Karpas-422 (cell line): ENCODE measurements around the gene MAFB. TPM values are rescaled to one million over a fixed set of nuclear protein-coding genes. Genes with fewer than 3 reads are reported as not detected.

Experiments used
- DNase-seq: peaks from one replicate; pipeline ENCODE4 v3.0.0-alpha.2; 2015
- H2AFZ ChIP-seq: fragments of 200-600 bp; sonication (generic); 2 replicates; pipeline ENCODE4 v1.6.1; 2014; ENCODE audit warnings: antibody characterized with exemption, low read length, mixed read lengths
- H3K27ac ChIP-seq: fragments of 200-600 bp; sonication (generic); 2 replicates; pipeline ENCODE4 v1.5.1; 2014; ENCODE audit warnings: mild to moderate bottlenecking, low read length, moderate library complexity
- H3K27me3 ChIP-seq: fragments of 200-600 bp; sonication (generic); 2 replicates; pipeline ENCODE4 v1.6.1; 2014; ENCODE audit warnings: low read length, mixed read lengths
- H3K36me3 ChIP-seq: fragments of 200-600 bp; sonication (generic); 2 replicates; pipeline ENCODE4 v1.6.1; 2014; ENCODE audit warnings: low read length, mixed read lengths; ENCODE audit not compliant: insufficient read depth
- H3K4me1 ChIP-seq: fragments of 200-600 bp; sonication (generic); 2 replicates; pipeline ENCODE4 v1.6.1; 2014; ENCODE audit warnings: mild to moderate bottlenecking, low read length, mixed read lengths
- H3K4me2 ChIP-seq: fragments of 200-600 bp; sonication (generic); 2 replicates; pipeline ENCODE4 v1.6.1; 2014; ENCODE audit warnings: low read length, low read depth, mild to moderate bottlenecking; ENCODE audit not compliant: poor library complexity, severe bottlenecking
- H3K4me3 ChIP-seq: fragments of 200-600 bp; sonication (generic); 2 replicates; pipeline ENCODE4 v1.5.1; 2014; ENCODE audit warnings: mild to moderate bottlenecking, antibody characterized with exemption, low read length, mixed read lengths
- H3K79me2 ChIP-seq: fragments of 200-600 bp; sonication (generic); 2 replicates; pipeline ENCODE4 v1.6.1; 2014; ENCODE audit warnings: mild to moderate bottlenecking, low read length, mixed read lengths
- H3K9ac ChIP-seq: fragments of 200-600 bp; sonication (generic); 2 replicates; pipeline ENCODE4 v1.6.0; 2014; ENCODE audit warnings: low read length
- H3K9me2 ChIP-seq: fragments of 200-600 bp; sonication (generic), shearing (Covaris generic); replicated peaks from 2 replicates; pipeline ENCODE4 v1.6.0; 2014; ENCODE audit warnings: mild to moderate bottlenecking, low read length, moderate library complexity; ENCODE audit not compliant: insufficient read depth
- H3K9me3 ChIP-seq: fragments of 300-700, 200-600 bp; sonication (generic); 2 replicates; pipeline ENCODE4 v1.6.1; 2014; ENCODE audit warnings: low read length, mixed read lengths
- H4K20me1 ChIP-seq: fragments of 200-600 bp; sonication (generic); 2 replicates; pipeline ENCODE4 v1.6.1; 2014; ENCODE audit warnings: mild to moderate bottlenecking, antibody characterized with exemption, low read length, low read depth; ENCODE audit not compliant: insufficient read depth
- total RNA-seq: library from RNA; depleted of rRNA; stranded (reverse); fragments of >200 nt; shearing (Covaris generic); gene quantifications from 2 replicates; pipeline ENCODE4 v1.2.3, GENCODE V29; 2014; ENCODE audit warnings: low replicate concordance

The MAFB gene
- total RNA-seq, 1 experiment from 2014 or later = not detected

DNA sequence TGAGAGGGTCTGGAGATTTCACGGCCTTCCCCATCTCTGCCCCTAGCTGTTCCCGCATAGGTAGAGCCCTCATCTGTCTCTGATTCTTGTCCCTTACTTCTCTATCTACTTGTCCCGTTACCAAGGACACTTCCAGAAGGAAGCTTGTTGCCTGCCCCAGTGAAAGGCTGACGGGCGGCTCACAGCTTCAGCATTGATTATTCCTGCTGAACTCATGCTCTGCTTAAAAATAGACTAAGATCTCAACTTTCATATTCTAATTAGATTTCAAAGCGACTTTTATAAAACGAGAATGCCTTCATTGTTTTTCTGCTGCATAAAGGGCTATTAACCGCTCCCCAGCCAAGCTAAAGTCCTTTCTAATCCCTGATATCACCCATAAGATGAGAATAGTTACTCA is 31.1 kb upstream of the MAFB start:
- no peak overlapping the region for H3K4me3 ChIP-seq
- H3K27me3 ChIP-seq = no peaks in the 10 kb centered on the region
- H3K9me2 ChIP-seq = no peaks in the 10 kb centered on the region
- H3K4me2 ChIP-seq = no peak overlapping the region
- no peaks in the 10 kb centered on the region for H3K4me1 ChIP-seq
- H3K27ac ChIP-seq = no peak overlapping the region
- no peak overlapping the region for H2AFZ ChIP-seq
- no peaks in the 10 kb centered on the region for H3K36me3 ChIP-seq
- H4K20me1 ChIP-seq = no peaks in the 10 kb centered on the region
- H3K9ac ChIP-seq = no peak overlapping the region
- DNase-seq = no peak
- no peaks in the 10 kb centered on the region for H3K9me3 ChIP-seq
- H3K79me2 ChIP-seq = no peaks in the 10 kb centered on the region

DNA sequence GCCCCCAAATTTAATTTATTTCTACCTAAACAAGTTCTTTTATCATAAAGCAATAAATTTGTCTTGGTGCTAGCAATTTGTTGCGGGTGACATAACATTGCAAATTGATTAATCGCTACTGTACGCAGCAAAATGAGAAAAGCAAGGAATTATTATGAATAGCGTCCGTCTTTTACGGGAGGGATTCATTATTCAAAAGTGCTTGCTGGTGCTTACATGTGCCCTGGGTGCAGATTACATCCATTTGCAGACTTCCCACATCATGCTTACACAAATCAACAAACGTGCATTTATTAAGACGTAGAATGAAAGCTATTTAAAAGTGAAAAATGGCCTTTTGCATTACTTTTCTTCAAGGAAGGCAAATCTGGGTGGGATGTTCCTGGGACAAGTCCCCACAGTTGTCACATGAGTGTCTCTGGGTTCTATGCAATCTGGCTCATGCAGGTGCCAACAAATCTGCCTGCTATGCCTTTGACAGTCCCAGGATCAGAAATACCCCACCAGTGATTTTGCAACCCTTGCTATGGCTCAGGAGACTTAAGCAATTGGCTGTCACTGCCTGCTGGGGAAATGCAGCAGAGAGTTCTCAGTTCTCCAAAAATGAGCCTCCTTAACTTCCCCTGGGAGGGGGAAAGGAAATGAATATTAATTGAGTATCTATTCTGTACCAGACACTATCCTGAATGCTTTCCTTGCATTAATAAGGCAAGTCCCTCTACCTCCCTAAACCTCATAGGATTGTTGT is 30.1 kb upstream of the MAFB start:
- Histone ChIP-seq H3K9ac (no peak overlapping the region), H3K4me3 (no peak overlapping the region), H2AFZ (no peak overlapping the region), H3K9me3 (no peaks in the 10 kb centered on the region), H4K20me1 (no peaks in the 10 kb centered on the region), H3K27me3 (no peaks in the 10 kb centered on the region), H3K4me1 (no peaks in the 10 kb centered on the region), H3K79me2 (no peaks in the 10 kb centered on the region), H3K9me2 (no peaks in the 10 kb centered on the region), H3K27ac (no peak overlapping the region), H3K36me3 (no peaks in the 10 kb centered on the region), H3K4me2 (no peak overlapping the region)
- DNase-seq = no peak

DNA sequence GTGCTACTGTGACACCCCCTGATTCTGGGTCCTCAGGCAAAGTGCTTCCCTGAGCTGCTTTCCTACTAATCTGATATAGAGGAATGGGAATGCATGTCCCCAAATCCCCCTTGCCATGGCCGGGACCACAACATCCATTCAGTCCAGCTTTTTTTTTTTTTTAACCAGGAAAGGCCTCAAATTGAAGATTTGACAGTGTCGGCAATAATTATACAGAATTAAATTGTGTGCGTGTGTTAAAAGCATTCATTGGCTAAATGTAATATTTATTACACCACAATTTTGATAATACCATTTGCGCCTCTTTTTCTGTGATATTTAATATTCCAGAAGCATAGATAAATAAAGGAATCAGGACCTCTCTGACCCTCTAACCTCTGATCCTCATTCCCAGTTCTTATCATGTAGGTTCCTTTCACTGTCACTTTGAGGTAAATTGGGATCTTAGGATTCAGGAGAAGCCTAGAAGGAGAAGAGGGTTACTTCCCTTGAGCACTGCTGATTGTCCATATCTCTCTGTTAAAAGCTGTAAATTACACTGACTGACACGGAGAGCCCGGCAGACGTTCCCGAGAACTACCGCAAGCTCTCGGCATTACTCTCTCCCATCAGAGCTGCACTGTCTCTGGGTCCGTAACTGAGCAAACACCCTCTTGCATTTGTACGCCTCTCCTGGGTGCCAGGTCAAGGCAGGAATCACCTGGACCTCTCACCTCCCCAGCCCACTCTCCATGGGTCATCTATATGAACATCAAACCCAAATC is 29.4 kb upstream of the MAFB start:
- no peak overlapping the region for H2AFZ ChIP-seq

DNA sequence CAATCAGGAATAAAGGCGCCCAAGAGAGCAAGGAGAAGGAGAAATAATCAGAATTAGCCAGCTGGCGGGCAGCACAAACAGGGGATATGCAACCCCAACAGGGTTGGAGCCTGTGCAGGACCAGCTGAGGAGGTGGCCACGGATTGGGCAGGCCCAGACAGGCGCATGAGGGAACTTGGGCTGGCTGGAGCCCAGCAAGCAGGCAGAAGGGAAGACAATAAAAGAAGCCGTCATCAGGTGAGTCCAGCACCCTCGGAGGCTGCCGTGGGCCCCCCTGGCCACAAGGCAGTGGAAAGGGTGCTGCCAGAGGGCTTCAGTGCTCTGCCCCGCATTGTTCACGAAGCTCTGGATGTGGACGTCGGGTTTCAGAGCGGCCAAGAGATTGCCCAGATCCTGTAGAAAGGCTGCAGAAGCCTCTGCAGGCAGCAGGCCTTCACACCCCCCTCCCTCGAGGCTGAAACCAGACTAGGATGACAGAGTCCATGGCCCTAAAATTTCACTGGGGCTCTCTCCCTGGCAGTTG is 28.4 kb upstream of the MAFB start:
- Histone ChIP-seq H4K20me1 (no peaks in the 10 kb centered on the region), H3K27me3 (no peaks in the 10 kb centered on the region), H2AFZ (no peak overlapping the region), H3K4me1 (no peaks in the 10 kb centered on the region), H3K4me2 (no peak overlapping the region), H3K27ac (no peak overlapping the region), H3K36me3 (no peaks in the 10 kb centered on the region), H3K9me3 (no peaks in the 10 kb centered on the region), H3K9me2 (no peaks in the 10 kb centered on the region), H3K79me2 (no peaks in the 10 kb centered on the region), H3K4me3 (no peak overlapping the region), H3K9ac (no peak overlapping the region)
- no peak for DNase-seq

More for the DNA sequence above, 29.4 kb upstream of the MAFB start:
- Histone ChIP-seq H3K9me2 (no peaks in the 10 kb centered on the region), H3K9me3 (no peaks in the 10 kb centered on the region), H3K36me3 (no peaks in the 10 kb centered on the region), H3K9ac (no peak overlapping the region), H3K27me3 (no peaks in the 10 kb centered on the region), H3K4me3 (no peak overlapping the region), H3K4me1 (no peaks in the 10 kb centered on the region), H4K20me1 (no peaks in the 10 kb centered on the region), H3K79me2 (no peaks in the 10 kb centered on the region), H3K27ac (no peak overlapping the region), H3K4me2 (no peak overlapping the region)
- no peak for DNase-seq

DNA sequence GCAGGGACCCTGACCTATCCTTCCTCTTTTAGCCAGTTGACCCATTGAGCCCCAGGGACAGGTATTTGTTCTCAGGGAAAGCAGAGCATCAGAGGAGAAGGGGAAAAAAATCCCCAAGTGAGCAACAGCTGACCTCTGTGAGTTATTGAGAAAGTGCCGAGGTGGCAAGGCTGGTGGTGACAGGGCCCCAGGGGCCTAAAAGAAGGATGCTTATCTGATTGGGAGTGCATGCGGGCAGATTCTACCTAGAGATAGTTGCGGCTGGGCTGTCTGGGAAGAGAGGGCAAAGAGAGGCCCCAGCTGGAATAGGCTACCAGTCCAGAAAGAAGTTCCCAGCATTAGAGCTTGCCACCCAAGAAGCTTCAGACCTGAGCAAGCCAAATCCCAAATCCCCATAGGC is 26.5 kb upstream of the MAFB start:
- Histone ChIP-seq H3K36me3 (no peaks in the 10 kb centered on the region), H3K9me3 (no peaks in the 10 kb centered on the region), H3K27me3 (no peaks in the 10 kb centered on the region), H3K4me1 (no peaks in the 10 kb centered on the region), H3K27ac (no peak overlapping the region), H3K9ac (no peak overlapping the region), H2AFZ (no peak overlapping the region), H3K4me3 (no peak overlapping the region), H3K9me2 (no peaks in the 10 kb centered on the region), H3K4me2 (no peak overlapping the region), H3K79me2 (no peaks in the 10 kb centered on the region), H4K20me1 (no peaks in the 10 kb centered on the region)
- DNase-seq = no peak

DNA sequence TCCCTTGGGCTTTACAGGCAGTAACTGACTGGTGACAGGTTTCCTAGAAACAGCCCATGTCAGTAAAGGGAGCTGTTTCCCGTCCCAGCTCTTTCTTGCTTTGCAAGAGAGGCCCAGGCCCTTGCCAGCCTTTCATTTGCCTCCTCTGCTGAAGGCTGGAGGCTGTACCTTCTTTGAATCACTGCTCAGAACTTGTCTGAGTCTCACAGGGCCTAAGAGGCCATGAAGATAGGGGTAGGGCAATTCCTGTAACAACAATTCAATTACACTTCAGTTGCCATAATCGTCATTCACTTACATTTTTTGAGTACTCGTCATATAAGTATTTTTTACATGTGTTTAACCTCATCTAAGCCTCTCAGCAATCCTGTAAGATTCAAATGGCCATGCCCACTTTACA is 25.9 kb upstream of the MAFB start:
- no peak overlapping the region for H2AFZ ChIP-seq
- H3K9me3 ChIP-seq = no peaks in the 10 kb centered on the region
- no peaks in the 10 kb centered on the region for H3K79me2 ChIP-seq
- no peak overlapping the region for H3K9ac ChIP-seq
- no peaks in the 10 kb centered on the region for H3K36me3 ChIP-seq
- H3K4me3 ChIP-seq = no peak overlapping the region
- H4K20me1 ChIP-seq = no peaks in the 10 kb centered on the region
- no peak overlapping the region for H3K4me2 ChIP-seq
- DNase-seq = no peak
- no peaks in the 10 kb centered on the region for H3K9me2 ChIP-seq
- H3K4me1 ChIP-seq = no peaks in the 10 kb centered on the region
- H3K27me3 ChIP-seq = no peaks in the 10 kb centered on the region
- no peak overlapping the region for H3K27ac ChIP-seq

DNA sequence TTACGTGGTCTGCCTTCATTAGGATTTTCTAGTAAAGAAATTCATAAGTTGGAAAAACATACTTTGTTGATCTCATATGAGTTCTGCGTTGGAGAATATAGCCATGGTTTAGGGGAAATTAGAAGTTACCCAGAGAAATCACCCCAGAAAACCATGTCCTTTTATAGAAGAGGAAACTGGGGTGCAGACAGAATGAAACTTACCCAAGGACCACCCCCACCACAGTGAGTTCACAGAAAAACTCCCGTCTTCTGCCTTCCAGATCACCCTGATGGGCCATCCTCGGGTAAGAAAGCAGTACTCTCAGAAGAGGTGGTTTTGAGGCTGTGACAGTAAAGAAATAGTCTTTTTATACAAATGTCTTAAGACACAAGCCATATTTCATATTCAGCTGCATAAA is 25.1 kb upstream of the MAFB start:
- Histone ChIP-seq H3K9ac (no peak overlapping the region), H3K4me3 (no peak overlapping the region), H3K27ac (no peak overlapping the region), H3K9me2 (no peaks in the 10 kb centered on the region), H4K20me1 (no peaks in the 10 kb centered on the region), H3K79me2 (no peaks in the 10 kb centered on the region), H2AFZ (no peak overlapping the region), H3K4me2 (no peak overlapping the region), H3K4me1 (no peaks in the 10 kb centered on the region), H3K9me3 (no peaks in the 10 kb centered on the region), H3K27me3 (no peaks in the 10 kb centered on the region), H3K36me3 (no peaks in the 10 kb centered on the region)
- DNase-seq = no peak

DNA sequence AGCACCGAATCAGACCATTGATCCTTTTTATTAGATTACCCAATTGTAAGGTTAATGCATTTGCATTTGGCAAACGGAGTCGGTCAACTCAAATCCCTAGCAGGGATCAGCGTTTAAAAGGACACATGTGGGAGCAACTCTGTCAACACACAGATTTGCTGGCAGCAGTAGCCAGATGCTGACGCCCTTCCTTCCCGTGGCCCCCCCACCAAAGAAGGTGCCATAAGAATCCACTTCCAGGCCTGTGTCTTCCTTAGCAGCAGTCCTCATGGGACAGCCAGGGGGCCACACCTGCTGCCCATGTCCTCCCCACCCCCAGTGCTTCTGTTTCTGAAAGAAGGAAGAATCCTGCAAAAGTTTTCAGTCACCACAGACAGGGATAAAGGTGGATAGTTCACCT is 24.5 kb upstream of the MAFB start:
- H3K79me2 ChIP-seq = no peaks in the 10 kb centered on the region
- H3K9me2 ChIP-seq = no peaks in the 10 kb centered on the region
- H4K20me1 ChIP-seq = no peaks in the 10 kb centered on the region
- H3K4me2 ChIP-seq = no peak overlapping the region
- no peaks in the 10 kb centered on the region for H3K27me3 ChIP-seq
- no peak for DNase-seq
- no peaks in the 10 kb centered on the region for H3K4me1 ChIP-seq
- H3K9me3 ChIP-seq = no peaks in the 10 kb centered on the region
- no peak overlapping the region for H3K4me3 ChIP-seq
- H3K36me3 ChIP-seq = no peaks in the 10 kb centered on the region
- no peak overlapping the region for H3K9ac ChIP-seq
- no peak overlapping the region for H2AFZ ChIP-seq
- no peak overlapping the region for H3K27ac ChIP-seq
